Measurements from ENCODE around the gene PCBP3. TPM values are rescaled to one million over a fixed set of nuclear protein-coding genes. Genes with fewer than 3 reads are reported as not detected.
A peak's percentile ranks its signal among the peaks of the same experiment; 100 is the strongest.
"Not testable (repeated sequence)": the region's sequence is repeated elsewhere in the genome, so short reads cannot be mapped to it uniquely, and the experiment has no call there.

PCBP3 gene
- total RNA-seq, 2 donors from 2014 or later, result 2.3 to 2.5 TPM

DNA sequence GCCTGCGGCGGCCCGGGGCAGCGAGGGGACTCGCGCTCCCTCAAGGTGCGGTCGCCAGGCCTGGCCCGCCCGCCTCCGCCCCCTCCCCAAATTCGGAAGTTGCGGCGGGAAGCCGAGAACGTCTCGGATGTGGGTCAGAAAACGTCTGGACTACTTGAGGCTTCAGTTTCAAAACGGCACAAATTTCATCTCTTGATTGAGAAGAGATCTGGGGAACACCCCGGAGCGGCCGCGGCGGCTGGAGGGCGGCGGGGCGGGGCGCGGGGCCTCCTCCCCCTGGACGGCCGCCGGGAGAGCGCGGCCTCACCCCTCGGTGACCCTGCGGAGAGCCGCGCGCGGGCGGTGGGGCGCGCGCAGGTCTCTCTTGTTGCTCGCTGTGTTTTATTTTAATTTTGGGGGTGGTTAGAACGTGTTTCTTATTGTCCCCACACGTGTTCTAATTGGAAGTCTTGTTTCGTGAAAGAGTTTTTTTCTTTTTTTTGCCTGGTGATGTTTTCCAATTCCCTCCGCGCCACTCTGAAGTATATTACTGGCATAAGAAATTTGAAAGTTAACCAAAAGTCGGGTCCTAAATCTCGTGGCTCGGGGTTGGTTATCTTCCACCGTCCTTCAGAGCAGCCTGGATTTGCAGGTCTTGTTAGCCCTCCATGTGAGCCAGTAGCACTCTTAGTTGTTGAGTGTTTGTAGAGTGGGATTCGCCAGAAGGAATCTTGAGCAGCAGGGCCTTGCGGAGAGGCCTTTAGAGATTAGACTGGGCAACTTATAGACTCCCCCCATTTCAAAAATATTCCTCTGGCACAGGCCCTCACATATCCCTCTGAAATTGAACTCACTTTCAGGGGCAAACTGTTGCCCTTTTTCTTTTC is 749 bp downstream of the PCBP3 start:
- DNase-seq (peak in 1 of 2 donors; percentile 34), ATAC-seq (no peak)
- intact Hi-C loops (cut with DNase I, micrococcal nuclease), result no loop called here

- no peak for ATAC-seq
- intact Hi-C loops (cut with DNase I, micrococcal nuclease), result no loop called here
Measured at GRCh38 chr21:45651921-45652320, 8.4 kb downstream of the PCBP3 start.

DNA sequence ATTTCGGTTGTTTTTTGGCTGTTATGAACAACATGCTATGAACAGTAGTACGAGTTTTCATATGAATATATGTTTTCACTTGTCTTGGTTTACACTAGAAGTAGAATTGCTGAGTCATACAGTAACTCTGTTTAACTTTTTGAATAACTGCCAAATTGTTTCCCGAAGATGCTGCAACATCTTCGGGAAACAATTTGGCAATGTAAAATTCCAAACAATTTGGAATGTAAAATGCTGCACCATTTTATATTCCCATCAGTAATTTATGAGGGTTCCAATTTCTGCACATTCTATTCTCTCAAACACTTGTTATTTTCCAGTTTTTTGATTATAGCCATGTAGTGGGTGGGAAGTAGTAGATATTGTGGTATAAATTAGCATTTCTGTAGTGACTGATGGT is 11.6 kb downstream of the PCBP3 start:
- ATAC-seq, result no peak
- DNase-seq, result no peak
- intact Hi-C loops (cut with DNase I, micrococcal nuclease), result no loop called here

More at GRCh38 chr21:45651921-45652320, 8.4 kb downstream of the PCBP3 start:
- DNase-seq, result no peak

DNA sequence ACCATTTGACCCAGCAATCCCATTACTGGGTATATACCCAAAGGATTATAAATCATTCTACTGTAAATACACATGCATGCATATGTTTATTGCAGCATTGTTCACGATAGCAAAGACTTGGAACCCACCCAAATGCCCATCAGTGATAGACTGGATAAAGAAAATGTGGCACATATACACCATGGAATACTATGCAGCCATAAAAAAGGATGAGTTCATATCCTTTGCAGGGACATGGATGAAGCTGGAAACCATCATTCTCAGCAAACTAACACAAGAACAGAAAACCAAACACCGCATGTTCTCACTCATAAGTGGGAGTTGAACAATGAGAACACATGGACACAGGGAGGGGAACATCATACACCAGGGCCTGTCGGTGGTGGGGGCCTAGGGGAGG is 12.6 kb downstream of the PCBP3 start:
- DNase-seq; ATAC-seq; intact Hi-C loops (cut with DNase I, micrococcal nuclease): not testable (repeated sequence)

DNA sequence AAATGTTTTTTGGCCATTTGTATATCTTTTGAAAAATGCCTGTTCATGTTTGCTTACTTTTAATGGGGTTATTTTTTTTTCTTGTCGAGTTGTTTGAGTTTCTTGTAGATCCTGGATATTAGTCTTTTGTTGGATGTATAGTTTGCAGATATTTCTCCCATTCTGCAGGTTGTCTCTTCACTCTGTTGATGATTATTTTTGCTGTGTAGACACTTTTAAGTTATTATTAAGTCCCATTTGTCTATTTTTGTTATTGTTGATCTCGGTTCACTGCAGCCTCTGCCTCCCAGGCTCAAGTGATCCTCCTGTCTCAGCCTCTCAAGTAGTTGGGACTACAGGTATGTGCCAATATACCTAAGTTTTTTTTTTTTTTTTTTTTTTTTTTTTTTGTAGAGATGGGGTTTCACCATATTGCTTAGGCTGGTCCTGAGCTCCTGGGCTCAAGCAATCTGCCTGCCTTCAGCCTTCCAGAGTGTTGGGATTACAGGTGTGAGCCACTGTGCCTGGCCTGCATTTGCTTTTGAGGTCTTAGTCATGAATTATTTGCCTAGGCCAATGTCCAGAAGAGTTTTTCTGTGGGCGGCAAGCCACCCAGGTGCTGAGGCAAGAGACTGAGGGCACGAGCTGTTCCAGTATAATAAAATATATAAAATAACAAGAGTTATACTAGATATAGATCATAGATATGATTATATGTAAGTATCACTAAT is 18.5 kb downstream of the PCBP3 start:
- ATAC-seq; DNase-seq; intact Hi-C loops (cut with DNase I, micrococcal nuclease): not testable (repeated sequence)

DNA sequence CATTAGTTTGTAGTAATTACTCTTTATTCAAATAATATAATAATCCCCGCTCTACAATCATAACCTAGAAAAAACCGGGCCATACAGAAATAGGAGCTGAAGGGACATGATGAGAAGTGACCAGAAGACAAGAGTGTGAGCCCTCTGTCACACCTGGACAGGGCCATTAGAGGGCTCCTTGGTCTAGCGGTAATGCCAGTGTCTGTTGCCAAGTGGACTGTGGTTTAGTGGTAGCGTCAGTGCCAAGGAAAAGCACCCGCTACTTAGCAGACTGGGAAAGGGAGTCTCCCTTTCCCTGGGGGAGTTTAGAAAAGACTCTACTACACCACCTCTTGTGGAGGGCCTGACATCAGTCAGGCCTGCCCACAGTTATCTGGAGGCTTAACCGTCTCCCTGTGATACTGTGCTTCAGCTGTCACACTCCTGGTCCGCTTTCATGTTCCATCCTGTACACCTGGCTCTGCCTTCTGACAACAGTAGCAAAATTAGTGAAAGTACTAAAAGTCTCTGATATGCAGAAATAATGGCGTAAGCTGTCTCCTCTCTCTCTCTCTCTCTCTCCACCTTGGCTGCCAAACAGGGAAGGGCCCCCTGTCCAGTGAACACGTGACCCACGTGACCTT is 19.2 kb downstream of the PCBP3 start:
- intact Hi-C loops (cut with DNase I, micrococcal nuclease); DNase-seq; ATAC-seq: not testable (repeated sequence)

- ATAC-seq, result no peak
- DNase-seq, result no peak
- intact Hi-C loops (cut with DNase I, micrococcal nuclease), result no loop called here
Measured at GRCh38 chr21:45669382-45669781, 25.9 kb downstream of the PCBP3 start.

DNA sequence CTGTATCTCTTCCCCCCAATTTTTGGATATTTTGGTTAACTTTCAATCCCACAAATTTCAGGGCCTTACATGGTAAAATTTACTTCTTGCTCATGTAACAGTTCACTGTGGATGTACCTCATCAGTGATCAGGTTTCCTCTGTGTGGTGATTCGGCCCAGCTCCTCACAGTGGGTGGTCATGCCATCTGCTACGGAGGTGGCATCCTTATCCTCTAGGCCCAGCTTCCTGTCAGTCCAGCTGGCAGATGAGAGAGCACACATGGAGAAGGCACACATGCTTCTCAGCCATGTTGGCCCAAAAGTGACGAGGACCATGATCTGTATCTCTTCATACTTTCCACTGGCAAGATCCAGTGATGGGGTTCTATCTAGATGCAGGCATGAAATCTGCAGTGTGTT is 27.2 kb downstream of the PCBP3 start:
- intact Hi-C loops (cut with DNase I, micrococcal nuclease), result no loop called here
- no peak for ATAC-seq
- DNase-seq, result no peak

- DNase-seq; ATAC-seq; intact Hi-C loops (cut with DNase I, micrococcal nuclease): not testable (repeated sequence)
Measured at GRCh38 chr21:45678790-45679189, 35.3 kb downstream of the PCBP3 start.

- ATAC-seq (no peak), DNase-seq (no peak)
- intact Hi-C loops (cut with DNase I, micrococcal nuclease), result no loop called here
Measured at GRCh38 chr21:45680215-45680614, 36.7 kb downstream of the PCBP3 start.

- no peak for DNase-seq
- intact Hi-C loops (cut with DNase I, micrococcal nuclease), result no loop called here
- no peak for ATAC-seq
Measured at GRCh38 chr21:45695086-45695485, 51.6 kb downstream of the PCBP3 start.

GRCh38 chr21:45698493-45699184 is 55.1 kb downstream of the PCBP3 start:
- peak; percentile 10 to 32 for DNase-seq
- ATAC-seq, result peak; percentile 73
- intact Hi-C loops (cut with DNase I, micrococcal nuclease), result no loop called here

GRCh38 chr21:45699251-45699942 is 55.9 kb downstream of the PCBP3 start:
- DNase-seq, result no peak
- no peak for ATAC-seq
- intact Hi-C loops (cut with DNase I, micrococcal nuclease), result no loop called here

DNA sequence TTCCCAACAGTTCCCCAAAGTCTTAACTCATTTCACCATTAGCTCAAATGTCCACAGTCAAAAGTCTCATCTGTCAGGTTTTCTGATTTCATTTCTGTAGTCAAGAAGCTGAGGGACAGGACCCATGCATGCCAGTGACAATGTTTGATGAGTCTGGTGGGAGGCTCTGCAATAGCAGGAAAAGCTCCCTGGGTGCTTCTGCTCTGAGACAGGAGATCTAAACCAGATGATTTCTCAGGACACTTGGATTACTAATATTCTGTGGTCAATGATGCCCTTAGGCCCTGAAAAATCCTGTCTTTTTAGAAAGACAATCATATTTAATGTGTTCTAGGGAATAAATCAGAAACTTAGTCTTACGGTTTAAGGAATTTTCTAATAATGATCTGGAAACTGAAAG is 56.4 kb downstream of the PCBP3 start:
- intact Hi-C loops (cut with DNase I, micrococcal nuclease), result no loop called here
- no peak for DNase-seq
- ATAC-seq, result no peak

GRCh38 chr21:45700461-45700860 is 56.9 kb downstream of the PCBP3 start:
- ATAC-seq, result no peak
- intact Hi-C loops (cut with DNase I, micrococcal nuclease), result no loop called here
- no peak for DNase-seq

- no peak for ATAC-seq
- intact Hi-C loops (cut with DNase I, micrococcal nuclease), result no loop called here
Measured at GRCh38 chr21:45704311-45705108, 61.0 kb downstream of the PCBP3 start.

DNA sequence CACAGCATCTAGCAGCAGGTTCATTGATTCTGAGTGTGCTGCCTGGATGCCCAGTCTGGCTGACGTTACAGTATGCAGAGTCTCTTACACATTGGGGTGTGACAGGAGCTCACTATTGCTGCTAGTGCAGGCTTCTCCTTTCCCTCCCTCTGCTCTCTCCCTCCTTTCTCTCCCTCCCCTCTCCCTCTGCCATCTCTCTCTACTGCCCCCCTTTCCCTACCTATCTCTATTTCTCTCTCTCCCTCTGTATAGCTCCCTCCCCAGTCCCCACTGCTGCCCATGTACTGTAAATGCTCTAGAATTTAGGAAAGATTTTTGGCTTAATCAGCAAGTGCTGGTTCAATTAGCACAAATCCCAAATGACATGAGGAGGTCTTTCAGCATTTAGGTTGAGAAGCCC is 62.8 kb downstream of the PCBP3 start:
- intact Hi-C loops (cut with DNase I, micrococcal nuclease), result no loop called here
- no peak for DNase-seq
- ATAC-seq, result no peak

More at GRCh38 chr21:45704311-45705108, 61.0 kb downstream of the PCBP3 start:
- DNase-seq, result no peak

DNA sequence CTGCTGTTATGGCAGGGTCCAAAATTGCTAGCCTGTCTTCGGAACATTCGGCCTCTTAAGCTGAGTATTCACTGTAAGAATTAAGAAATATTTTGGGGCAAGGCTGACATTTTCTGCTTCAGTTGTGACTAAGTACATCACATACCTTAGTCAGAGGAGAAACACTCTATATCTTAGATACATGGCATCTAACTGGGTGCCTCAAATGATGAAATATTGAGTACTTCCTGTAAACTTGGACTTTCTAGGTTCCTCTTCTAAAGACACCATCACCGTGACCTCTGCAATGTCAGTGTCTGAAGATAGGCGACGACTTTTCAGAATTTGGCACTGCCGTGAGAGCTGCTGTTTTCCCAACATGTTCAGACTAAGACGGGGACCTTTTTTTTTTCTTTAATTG is 65.6 kb downstream of the PCBP3 start:
- ATAC-seq (no peak), DNase-seq (no peak)
- intact Hi-C loops (cut with DNase I, micrococcal nuclease), result no loop called here
